CD14-positive monocyte (primary cell): ENCODE measurements around the gene SEMA6D. TPM values are rescaled to one million over a fixed set of nuclear protein-coding genes. Genes with fewer than 3 reads are reported as not detected.

Source experiments
- DNase-seq, 3 donors: peaks; one replicate each; pipeline ENCODE4 v3.0.0-alpha.2; 2011 to 2022
- H2AFZ ChIP-seq: 2 replicates; pipeline ENCODE4 v1.6.0; 2012; ENCODE audit warnings: mild to moderate bottlenecking, low read depth, low read length, inconsistent platforms; ENCODE audit not compliant: insufficient read depth, poor library complexity, severe bottlenecking
- H3K27ac ChIP-seq, 2 donors: 1 replicate in 1 of 2; 2 replicates in 1 of 2; pipeline ENCODE4 v1.5.1; 2012 to 2013; ENCODE audit warnings: low read length in 2 of 2, control low read depth in 1 of 2, inconsistent platforms in 1 of 2, low read depth in 1 of 2, mild to moderate bottlenecking in 1 of 2
- H3K27me3 ChIP-seq, 2 donors: one replicate each; pipeline versions ENCODE4 v1.6.0 to v1.6.1; 2011 to 2013; ENCODE audit warnings: low read length in 2 of 2; ENCODE audit not compliant: control insufficient read depth in 2 of 2, insufficient read depth in 2 of 2
- H3K36me3 ChIP-seq, 2 donors: replicated peaks in 1 of 2; 1 replicate in 1 of 2; 2 replicates in 1 of 2; pipeline versions ENCODE4 v1.5.1 to v1.6.1; 2012 to 2013; ENCODE audit warnings: low read length in 2 of 2, control low read depth in 1 of 2, inconsistent platforms in 1 of 2, mild to moderate bottlenecking in 1 of 2; ENCODE audit not compliant: insufficient read depth in 2 of 2, control insufficient read depth in 1 of 2
- H3K4me1 ChIP-seq, 2 donors: 1 replicate in 1 of 2; 2 replicates in 1 of 2; pipeline versions ENCODE4 v1.5.1 to v1.6.1; 2012 to 2013; ENCODE audit warnings: low read length in 2 of 2, control low read depth in 1 of 2, inconsistent platforms in 1 of 2, mild to moderate bottlenecking in 1 of 2, moderate library complexity in 1 of 2; ENCODE audit not compliant: insufficient read depth in 2 of 2, control insufficient read depth in 1 of 2
- H3K4me2 ChIP-seq: replicated peaks from 2 replicates; pipeline ENCODE3; 2012; ENCODE audit warnings: low read length, moderate library complexity, mild to moderate bottlenecking; ENCODE audit not compliant: poor library complexity, severe bottlenecking; ENCODE audit errors: extremely low read depth
- H3K4me3 ChIP-seq, 3 experiments: fragments of 200-600 bp in 1 of 3; sonication (generic) in 1 of 3; replicated peaks in 1 of 3; 1 replicate in 2 of 3; 2 replicates in 1 of 3; pipeline ENCODE4 v1.5.1; 2011 to 2013; ENCODE audit warnings: low read length in 3 of 3, mild to moderate bottlenecking in 3 of 3, control low read depth in 2 of 3, low read depth in 2 of 3, inconsistent platforms in 1 of 3, moderate library complexity in 1 of 3
- H3K79me2 ChIP-seq: 2 replicates; pipeline ENCODE4 v1.6.0; 2012; ENCODE audit warnings: mild to moderate bottlenecking, control low read depth, inconsistent platforms, low read length, moderate library complexity; ENCODE audit not compliant: insufficient read depth
- H3K9ac ChIP-seq: 2 replicates; pipeline ENCODE4 v1.6.0; 2017; ENCODE audit warnings: low read length, mild to moderate bottlenecking; ENCODE audit not compliant: insufficient read depth, poor library complexity, severe bottlenecking
- H3K9me3 ChIP-seq, 2 donors: replicated peaks in 1 of 2; 1 replicate in 1 of 2; 2 replicates in 1 of 2; pipeline versions ENCODE4 v1.5.1 to v1.6.1; 2012 to 2013; ENCODE audit warnings: low read length in 2 of 2, control low read depth in 1 of 2; ENCODE audit not compliant: control insufficient read depth in 1 of 2, insufficient read depth in 1 of 2
- H4K20me1 ChIP-seq: 2 replicates; pipeline ENCODE4 v1.6.0; 2012; ENCODE audit warnings: mild to moderate bottlenecking, low read length, control low read depth, moderate library complexity; ENCODE audit not compliant: insufficient read depth
- H3K27ac Mint-ChIP-seq, 7 donors: one replicate each; pipeline ENCODE4 v1.8.0; 2020; ENCODE audit warnings: mild to moderate bottlenecking in 7 of 7, mixed read lengths in 7 of 7, moderate library complexity in 6 of 7, inconsistent platforms in 2 of 7
- H3K27me3 Mint-ChIP-seq, 3 donors: one replicate each; pipeline ENCODE4 v1.8.0; 2021 to 2022; ENCODE audit warnings: low read depth in 3 of 3, mild to moderate bottlenecking in 3 of 3, mixed read lengths in 3 of 3, moderate library complexity in 3 of 3, inconsistent platforms in 1 of 3
- H3K36me3 Mint-ChIP-seq, 2 donors: one replicate each; pipeline ENCODE4 v1.8.0; 2020; ENCODE audit warnings: mixed read lengths in 2 of 2, inconsistent platforms in 1 of 2, mild to moderate bottlenecking in 1 of 2
- H3K4me1 Mint-ChIP-seq: one replicate; pipeline ENCODE4 v1.8.0; 2020; ENCODE audit warnings: mild to moderate bottlenecking, mixed read lengths
- H3K4me3 Mint-ChIP-seq, 2 donors: one replicate each; pipeline ENCODE4 v1.8.0; 2020; ENCODE audit warnings: mild to moderate bottlenecking in 2 of 2, mixed read lengths in 2 of 2, moderate library complexity in 1 of 2
- H3K9me3 Mint-ChIP-seq, 7 donors: one replicate each; pipeline ENCODE4 v1.8.0; 2020 to 2022; ENCODE audit warnings: mixed read lengths in 7 of 7, mild to moderate bottlenecking in 6 of 7, moderate library complexity in 6 of 7, inconsistent platforms in 2 of 7
- CTCF ChIP-seq: fragments of 200-600 bp; IDR thresholded peaks from one replicate; pipeline ENCODE4 v1.8.0; 2022; ENCODE audit warnings: antibody characterized with exemption, mild to moderate bottlenecking
- WGBS: methylation state at CpG from one replicate; pipeline ENCODE4 v1.1.5; 2013; ENCODE audit warnings: missing lambda C conversion rate; ENCODE audit not compliant: insufficient coverage; 5-methylcytosine and 5-hydroxymethylcytosine counted together
- intact Hi-C, 2 donors: fragments of 100-400 bp; cut with micrococcal nuclease; formaldehyde crosslinking; loops; one replicate each; pipeline versions ENCODE4 v1.15.0 to v1.15.1; 2023
- polyA plus RNA-seq, 3 donors: library from polyadenylated mRNA; depleted of rRNA in 1 of 3; unstranded in 2 of 3; stranded (reverse) in 1 of 3; fragments of 300-500 nt in 2 of 3; fragments of >200 nt in 1 of 3; fragmentation: Illumina TruSeq in 2 of 3; gene quantifications; 1 replicate in 2 of 3; 2 replicates in 1 of 3; pipeline ENCODE4 v1.2.3, GENCODE V29; 2012 to 2021

SEMA6D gene
- polyA plus RNA-seq, 3 donors, result not detected

DNA sequence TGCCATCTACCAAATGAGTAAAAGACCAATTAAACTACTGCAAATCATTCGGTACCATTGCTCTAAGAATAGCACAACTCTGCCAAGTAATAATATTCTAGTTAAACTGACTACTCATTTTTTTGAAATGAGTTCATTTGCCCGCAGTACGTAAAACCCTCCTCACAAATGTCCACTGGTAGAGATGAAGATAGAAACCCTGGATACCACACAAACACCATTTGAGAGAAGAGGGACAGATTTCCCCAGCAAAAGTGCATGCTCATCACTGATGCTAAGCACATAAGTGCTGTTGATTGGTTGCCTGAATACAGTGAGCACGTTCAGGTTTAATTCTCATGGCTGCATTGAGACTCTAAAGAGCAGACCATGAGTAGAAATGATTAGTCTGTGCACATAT is 34.6 kb upstream of the SEMA6D start:
- no peaks in the 10 kb centered on the region for H3K4me1 ChIP-seq
- H2AFZ ChIP-seq, result no peak overlapping the region
- peaks cover 0 to 5% (median 1%) of the 10 kb centered on the region in 7 donors for H3K9me3 Mint-ChIP-seq
- no peaks in the 10 kb centered on the region for H3K36me3 Mint-ChIP-seq
- H3K27ac ChIP-seq, result no peak overlapping the region
- H3K4me1 Mint-ChIP-seq, result no peaks in the 10 kb centered on the region
- no peak overlapping the region for H3K4me2 ChIP-seq
- H3K4me3 Mint-ChIP-seq, result no peak overlapping the region
- DNase-seq, result no peak
- no peak overlapping the region for H3K27ac Mint-ChIP-seq
- no peaks in the 10 kb centered on the region for H3K36me3 ChIP-seq
- intact Hi-C loops, result no loop called here
- no peak overlapping the region for H3K9ac ChIP-seq
- TF ChIP-seq CTCF, result no peak
- no peaks in the 10 kb centered on the region for H3K79me2 ChIP-seq
- no peak overlapping the region for H3K4me3 ChIP-seq
- no peaks in the 10 kb centered on the region for H3K27me3 ChIP-seq
- H4K20me1 ChIP-seq, result no peaks in the 10 kb centered on the region
- WGBS, result 88% methylated on average over 1 of the region's 4 CpGs
- no peaks in the 10 kb centered on the region for H3K9me3 ChIP-seq
- peaks cover 0 to 1% (median 0%) of the 10 kb centered on the region in 3 donors for H3K27me3 Mint-ChIP-seq

GRCh38 chr15:47685141-47685870 is 32.0 kb upstream of the SEMA6D start:
- no peak overlapping the region for H3K27ac Mint-ChIP-seq
- H3K4me2 ChIP-seq, result no peak overlapping the region
- H2AFZ ChIP-seq, result no peak overlapping the region
- no peaks in the 10 kb centered on the region for H3K9me3 ChIP-seq
- H3K79me2 ChIP-seq, result no peaks in the 10 kb centered on the region
- no peaks in the 10 kb centered on the region for H3K4me1 ChIP-seq
- no CpG with 5 or more reads among the region's 3 CpGs for WGBS
- H3K27ac ChIP-seq, result no peak overlapping the region
- no peaks in the 10 kb centered on the region for H3K27me3 Mint-ChIP-seq
- no peak for TF ChIP-seq CTCF
- H3K9ac ChIP-seq, result no peak overlapping the region
- intact Hi-C loops, result no loop called here
- no peaks in the 10 kb centered on the region for H3K27me3 ChIP-seq
- DNase-seq, result no peak
- peaks cover 0 to 5% (median 1%) of the 10 kb centered on the region in 7 donors for H3K9me3 Mint-ChIP-seq
- H3K4me1 Mint-ChIP-seq, result no peaks in the 10 kb centered on the region
- H3K36me3 Mint-ChIP-seq, result no peaks in the 10 kb centered on the region
- H3K4me3 Mint-ChIP-seq, result no peak overlapping the region
- no peaks in the 10 kb centered on the region for H3K36me3 ChIP-seq
- H3K4me3 ChIP-seq, result no peak overlapping the region
- H4K20me1 ChIP-seq, result no peaks in the 10 kb centered on the region
